Right lobe of liver (tissue), 4 donors: ENCODE results near the gene PACRG.

Source experiments
- CTCF ChIP-seq, 4 donors: fragments of 200-600 bp in 3 of 4; fragments of 450-650 bp in 1 of 4; IDR thresholded peaks; one replicate each; pipeline versions ENCODE4 v1.5.1 to v1.8.0; 2016 to 2022; ENCODE audit warnings: antibody characterized with exemption in 4 of 4, mild to moderate bottlenecking in 2 of 4
- POLR2A ChIP-seq: fragments of 450-650 bp; IDR thresholded peaks from one replicate; pipeline ENCODE4 v1.6.1; 2017; ENCODE audit warnings: antibody characterized with exemption, mild to moderate bottlenecking
- donor health status: DM: no; HTN: no; CAD: no.
- donor health status: DM: no; HTN: no; CAD: no.
- donor health status: DM: no; HTN: yes; CAD: no.

GRCh38 chr6:163338671-163339405, 611.1 kb downstream of the PACRG start:
- TF ChIP-seq CTCF (IDR thresholded peaks at IDR 0.05) (no peak), POLR2A (no peak)
